Liver (tissue), 9 donors: Measurements from ENCODE around the gene NPAS1. TPM values are rescaled to one million over a fixed set of nuclear protein-coding genes. Genes with fewer than 3 reads are reported as not detected.

Source experiments
- DNase-seq: peaks from one replicate; pipeline ENCODE4 v3.0.0-alpha.2; 2017; ENCODE audit warnings: low spot score
- H3K27ac ChIP-seq, 2 donors: one replicate each; pipeline ENCODE4 v1.7.0; 2013; ENCODE audit warnings: inconsistent platforms in 2 of 2, low read length in 2 of 2, control low read depth in 1 of 2, low read depth in 1 of 2, mild to moderate bottlenecking in 1 of 2
- H3K27me3 ChIP-seq, 4 donors: one replicate each; pipeline versions ENCODE4 v1.6.1 to v1.7.0; 2013; ENCODE audit warnings: low read length in 3 of 4, inconsistent platforms in 1 of 4, mild to moderate bottlenecking in 1 of 4, moderate library complexity in 1 of 4; ENCODE audit not compliant: control insufficient read depth in 4 of 4, insufficient read depth in 4 of 4
- H3K36me3 ChIP-seq, 4 donors: one replicate each; pipeline versions ENCODE4 v1.6.1 to v1.7.0; 2013; ENCODE audit warnings: low read length in 3 of 4, mild to moderate bottlenecking in 3 of 4, low read depth in 1 of 4, moderate library complexity in 1 of 4; ENCODE audit not compliant: control insufficient read depth in 4 of 4, insufficient read depth in 3 of 4
- H3K4me1 ChIP-seq, 4 donors: one replicate each; pipeline versions ENCODE4 v1.6.1 to v1.7.0; 2013; ENCODE audit warnings: low read length in 3 of 4, mild to moderate bottlenecking in 3 of 4, moderate library complexity in 1 of 4; ENCODE audit not compliant: control insufficient read depth in 4 of 4, insufficient read depth in 4 of 4
- H3K4me3 ChIP-seq, 3 donors: one replicate each; pipeline versions ENCODE4 v1.6.1 to v1.7.0; 2013; ENCODE audit warnings: low read length in 3 of 3, control low read depth in 1 of 3, low read depth in 1 of 3, mild to moderate bottlenecking in 1 of 3
- H3K9ac ChIP-seq, 2 donors: one replicate each; pipeline ENCODE4 v1.7.0; 2013; ENCODE audit warnings: low read length in 2 of 2, mild to moderate bottlenecking in 2 of 2, moderate library complexity in 2 of 2, control low read depth in 1 of 2, low read depth in 1 of 2
- H3K9me3 ChIP-seq, 4 donors: one replicate each; pipeline versions ENCODE4 v1.6.1 to v1.7.0; 2013; ENCODE audit warnings: low read length in 3 of 4; ENCODE audit not compliant: control insufficient read depth in 4 of 4
- EGR1 ChIP-seq, 2 donors: IDR thresholded peaks; 2 replicates each; pipeline ENCODE4 v1.6.1; 2016 to 2018; ENCODE audit warnings: antibody characterized with exemption in 2 of 2, low read depth in 2 of 2
- FOXA1 ChIP-seq: IDR thresholded peaks from 2 replicates; pipeline ENCODE4 v1.6.1; 2016; ENCODE audit warnings: antibody characterized with exemption
- FOXA2 ChIP-seq: IDR thresholded peaks from 2 replicates; pipeline ENCODE4 v1.6.1; 2016; ENCODE audit warnings: antibody characterized with exemption
- GABPA ChIP-seq, 2 donors: IDR thresholded peaks in 1 of 2; conservative IDR thresholded peaks in 1 of 2; 2 replicates each; pipeline ENCODE4 v1.6.1; 2016; ENCODE audit warnings: antibody characterized with exemption in 2 of 2, mild to moderate bottlenecking in 1 of 2, moderate library complexity in 1 of 2
- HNF4A ChIP-seq, 2 donors: conservative IDR thresholded peaks; 2 replicates each; pipeline ENCODE4 v1.6.1; 2016; ENCODE audit warnings: antibody characterized with exemption in 2 of 2, mild to moderate bottlenecking in 2 of 2
- HNF4G ChIP-seq: IDR thresholded peaks from 2 replicates; pipeline ENCODE4 v1.6.1; 2016; ENCODE audit warnings: antibody characterized with exemption
- NR2F2 ChIP-seq: IDR thresholded peaks from 2 replicates; pipeline ENCODE4 v1.6.1; 2016; ENCODE audit warnings: antibody characterized with exemption
- RAD21 ChIP-seq, 2 donors: IDR thresholded peaks; 2 replicates each; pipeline ENCODE4 v1.6.1; 2016; ENCODE audit warnings: antibody characterized with exemption in 2 of 2, mild to moderate bottlenecking in 2 of 2
- RXRA ChIP-seq, 2 donors: IDR thresholded peaks; 2 replicates each; pipeline ENCODE4 v1.6.1; 2017 to 2018; ENCODE audit warnings: antibody characterized with exemption in 2 of 2, mild to moderate bottlenecking in 1 of 2
- SP1 ChIP-seq: IDR thresholded peaks from 2 replicates; pipeline ENCODE4 v1.6.1; 2018; ENCODE audit warnings: antibody characterized with exemption, mild to moderate bottlenecking
- TAF1 ChIP-seq: conservative IDR thresholded peaks from 2 replicates; pipeline ENCODE4 v1.6.1; 2016; ENCODE audit warnings: antibody characterized with exemption, mild to moderate bottlenecking
- YY1 ChIP-seq: IDR thresholded peaks from 2 replicates; pipeline ENCODE4 v1.6.1; 2016; ENCODE audit warnings: antibody characterized with exemption, mild to moderate bottlenecking
- WGBS: extraction: QIAGEN DNeasy Blood & Tissue Kit; methylation state at CpG from one replicate; pipeline ENCODE4 v1.1.7; 2013; 5-methylcytosine and 5-hydroxymethylcytosine counted together
- polyA plus RNA-seq, 2 donors: library from polyadenylated mRNA; stranded (reverse) in 1 of 2; unstranded in 1 of 2; fragments of 200-250 nt in 1 of 2; fragments of >200 nt in 1 of 2; fragmentation: Nextera tagmentation in 1 of 2; extraction: Ambion mirVana in 1 of 2; gene quantifications; one replicate each; pipeline versions ENCODE4 v1.2.1 to v1.2.3, GENCODE V29; 2013 to 2015
- total RNA-seq, 2 donors: library from RNA; depleted of rRNA; stranded (reverse); fragments of >200 nt; gene quantifications; one replicate each; pipeline ENCODE4 v1.2.3, GENCODE V29; 2014
- TF ChIP-seq, protein P1 (sequence below): IDR thresholded peaks from 2 replicates; pipeline ENCODE4 v1.6.1; 2016; ENCODE audit warnings: antibody characterized with exemption, mild to moderate bottlenecking
- TF ChIP-seq, protein P2 (sequence below): IDR thresholded peaks from 2 replicates; pipeline ENCODE4 v1.6.1; 2016; ENCODE audit warnings: antibody characterized with exemption
- TF ChIP-seq, protein P3 (sequence below): IDR thresholded peaks from 2 replicates; pipeline ENCODE4 v1.6.1; 2016; ENCODE audit warnings: antibody characterized with exemption
- TF ChIP-seq, protein P4 (sequence below): IDR thresholded peaks from 2 replicates; pipeline ENCODE4 v1.6.1; 2016; ENCODE audit warnings: antibody characterized with exemption
- donor health status: healthy.
- donor health status: healthy.
- donor health status: healthy.
- donor health status: healthy.
- donor health status: healthy.

NPAS1 gene
- total and polyA plus RNA-seq, 4 donors, result 0.22 TPM; not detected in 3

DNA sequence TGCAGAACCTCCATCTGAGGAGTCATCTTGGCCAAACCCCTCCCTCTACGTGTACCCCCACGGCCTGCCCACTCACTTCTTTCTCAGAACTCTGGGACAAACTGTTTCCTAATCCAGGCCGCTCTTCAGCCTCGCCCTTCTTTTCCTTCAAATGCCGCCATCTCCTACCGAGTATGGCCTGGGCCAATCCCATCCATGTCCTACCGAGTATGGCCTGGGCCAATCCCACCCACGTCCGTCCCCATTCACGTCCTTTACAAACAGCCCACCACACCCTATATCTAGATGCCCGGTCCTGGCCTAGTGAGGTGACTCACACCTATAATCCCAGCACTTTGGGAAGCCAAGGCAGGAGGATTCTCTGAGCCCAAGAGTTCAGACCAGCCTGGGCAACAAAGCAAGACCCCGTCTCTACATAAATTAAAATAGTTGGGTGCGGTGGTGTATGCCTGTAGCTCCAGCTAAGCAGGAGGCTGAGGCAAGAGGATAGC lies 27.7 kb downstream of the NPAS1 start:
- 88% methylated on average over 13 of the region's 13 CpGs for WGBS
- TF ChIP-seq YY1, result no peak
- no peak for TF ChIP-seq EGR1 (IDR thresholded peaks at IDR 0.05; ENCODE audit: low read depth in 2 of 2)
- TF ChIP-seq GABPA (IDR thresholded peaks at IDR 0.05 in 1 of 2, conservative IDR thresholded peaks at IDR 0.05 in 1 of 2), result no peak
- no peak for TF ChIP-seq SP1
- TF ChIP-seq FOXA1, result no peak
- no peak for TF ChIP-seq NR2F2
- TF ChIP-seq, protein P1, sequence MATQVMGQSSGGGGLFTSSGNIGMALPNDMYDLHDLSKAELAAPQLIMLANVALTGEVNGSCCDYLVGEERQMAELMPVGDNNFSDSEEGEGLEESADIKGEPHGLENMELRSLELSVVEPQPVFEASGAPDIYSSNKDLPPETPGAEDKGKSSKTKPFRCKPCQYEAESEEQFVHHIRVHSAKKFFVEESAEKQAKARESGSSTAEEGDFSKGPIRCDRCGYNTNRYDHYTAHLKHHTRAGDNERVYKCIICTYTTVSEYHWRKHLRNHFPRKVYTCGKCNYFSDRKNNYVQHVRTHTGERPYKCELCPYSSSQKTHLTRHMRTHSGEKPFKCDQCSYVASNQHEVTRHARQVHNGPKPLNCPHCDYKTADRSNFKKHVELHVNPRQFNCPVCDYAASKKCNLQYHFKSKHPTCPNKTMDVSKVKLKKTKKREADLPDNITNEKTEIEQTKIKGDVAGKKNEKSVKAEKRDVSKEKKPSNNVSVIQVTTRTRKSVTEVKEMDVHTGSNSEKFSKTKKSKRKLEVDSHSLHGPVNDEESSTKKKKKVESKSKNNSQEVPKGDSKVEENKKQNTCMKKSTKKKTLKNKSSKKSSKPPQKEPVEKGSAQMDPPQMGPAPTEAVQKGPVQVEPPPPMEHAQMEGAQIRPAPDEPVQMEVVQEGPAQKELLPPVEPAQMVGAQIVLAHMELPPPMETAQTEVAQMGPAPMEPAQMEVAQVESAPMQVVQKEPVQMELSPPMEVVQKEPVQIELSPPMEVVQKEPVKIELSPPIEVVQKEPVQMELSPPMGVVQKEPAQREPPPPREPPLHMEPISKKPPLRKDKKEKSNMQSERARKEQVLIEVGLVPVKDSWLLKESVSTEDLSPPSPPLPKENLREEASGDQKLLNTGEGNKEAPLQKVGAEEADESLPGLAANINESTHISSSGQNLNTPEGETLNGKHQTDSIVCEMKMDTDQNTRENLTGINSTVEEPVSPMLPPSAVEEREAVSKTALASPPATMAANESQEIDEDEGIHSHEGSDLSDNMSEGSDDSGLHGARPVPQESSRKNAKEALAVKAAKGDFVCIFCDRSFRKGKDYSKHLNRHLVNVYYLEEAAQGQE, result no peak
- TF ChIP-seq HNF4G, result no peak
- no peak for TF ChIP-seq HNF4A (conservative IDR thresholded peaks at IDR 0.05)
- TF ChIP-seq FOXA2, result no peak
- TF ChIP-seq, protein P2, sequence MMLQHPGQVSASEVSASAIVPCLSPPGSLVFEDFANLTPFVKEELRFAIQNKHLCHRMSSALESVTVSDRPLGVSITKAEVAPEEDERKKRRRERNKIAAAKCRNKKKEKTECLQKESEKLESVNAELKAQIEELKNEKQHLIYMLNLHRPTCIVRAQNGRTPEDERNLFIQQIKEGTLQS, result no peak
- TF ChIP-seq RAD21 (IDR thresholded peaks at IDR 0.05), result no peak
- TF ChIP-seq, protein P3, sequence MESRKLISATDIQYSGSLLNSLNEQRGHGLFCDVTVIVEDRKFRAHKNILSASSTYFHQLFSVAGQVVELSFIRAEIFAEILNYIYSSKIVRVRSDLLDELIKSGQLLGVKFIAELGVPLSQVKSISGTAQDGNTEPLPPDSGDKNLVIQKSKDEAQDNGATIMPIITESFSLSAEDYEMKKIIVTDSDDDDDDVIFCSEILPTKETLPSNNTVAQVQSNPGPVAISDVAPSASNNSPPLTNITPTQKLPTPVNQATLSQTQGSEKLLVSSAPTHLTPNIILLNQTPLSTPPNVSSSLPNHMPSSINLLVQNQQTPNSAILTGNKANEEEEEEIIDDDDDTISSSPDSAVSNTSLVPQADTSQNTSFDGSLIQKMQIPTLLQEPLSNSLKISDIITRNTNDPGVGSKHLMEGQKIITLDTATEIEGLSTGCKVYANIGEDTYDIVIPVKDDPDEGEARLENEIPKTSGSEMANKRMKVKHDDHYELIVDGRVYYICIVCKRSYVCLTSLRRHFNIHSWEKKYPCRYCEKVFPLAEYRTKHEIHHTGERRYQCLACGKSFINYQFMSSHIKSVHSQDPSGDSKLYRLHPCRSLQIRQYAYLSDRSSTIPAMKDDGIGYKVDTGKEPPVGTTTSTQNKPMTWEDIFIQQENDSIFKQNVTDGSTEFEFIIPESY, result no peak
- TF ChIP-seq TAF1, result no peak
- no peak for TF ChIP-seq RXRA (IDR thresholded peaks at IDR 0.05)
- Histone ChIP-seq H3K4me3 (peak overlapping the region in 2 of 3 donors; percentile 81 to 87), H3K9me3 (no peaks in the 10 kb centered on the region), H3K9ac (no peak overlapping the region), H3K27me3 (no peaks in the 10 kb centered on the region), H3K27ac (no peak overlapping the region), H3K4me1 (peaks cover 0 to 12% (median 9%) of the 10 kb centered on the region in 4 donors), H3K36me3 (no peaks in the 10 kb centered on the region)
- DNase-seq, result no peak

DNA sequence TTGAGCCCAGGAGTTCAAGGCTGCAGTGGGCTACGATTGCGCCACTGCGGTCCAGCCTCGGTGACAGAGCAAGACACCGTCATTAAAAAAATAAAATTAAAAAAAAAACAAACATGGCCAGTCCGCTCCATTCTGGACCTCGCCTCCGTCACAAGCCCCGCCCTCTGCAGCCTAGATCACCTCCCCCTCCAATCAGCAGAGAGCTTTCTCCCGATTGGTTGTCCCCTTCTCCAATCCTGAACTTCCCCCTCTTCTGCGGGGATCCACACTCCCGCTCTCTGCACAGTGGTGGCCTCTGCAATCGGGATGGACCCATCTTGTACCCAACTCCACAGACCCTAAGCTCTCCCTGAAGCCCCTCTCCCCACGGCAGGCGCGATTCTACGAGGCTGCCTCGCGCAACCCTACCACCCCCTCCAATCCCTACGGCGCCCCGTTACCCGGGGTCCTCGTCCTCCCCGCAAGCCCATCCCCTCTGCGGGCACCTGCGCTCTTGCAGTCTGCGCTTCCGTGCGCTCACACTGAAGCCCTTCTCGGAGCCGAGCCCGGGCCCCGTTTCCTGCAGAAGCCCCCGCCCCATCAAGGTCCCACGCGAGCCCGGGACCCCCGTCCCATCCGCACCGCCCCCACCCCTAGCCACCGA lies 28.2 kb downstream of the NPAS1 start:
- DNase-seq, result peak; percentile 73
- TF ChIP-seq, protein P4, sequence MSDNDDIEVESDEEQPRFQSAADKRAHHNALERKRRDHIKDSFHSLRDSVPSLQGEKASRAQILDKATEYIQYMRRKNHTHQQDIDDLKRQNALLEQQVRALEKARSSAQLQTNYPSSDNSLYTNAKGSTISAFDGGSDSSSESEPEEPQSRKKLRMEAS, result no peak
- TF ChIP-seq RXRA (IDR thresholded peaks at IDR 0.05), result no peak
- TF ChIP-seq, protein P3, result no peak
- TF ChIP-seq SP1, result peak; percentile 62
- TF ChIP-seq YY1, result no peak
- TF ChIP-seq FOXA2, result no peak
- no peaks in the 10 kb centered on the region for H3K36me3 ChIP-seq
- H3K9me3 ChIP-seq, result no peaks in the 10 kb centered on the region
- H3K27ac ChIP-seq, result peak overlapping the region; percentile 20 to 57
- peak overlapping the region; percentile 75 to 87 (median 81) for H3K4me3 ChIP-seq
- peak overlapping the region in 1 of 2 donors; percentile 54 for H3K9ac ChIP-seq
- WGBS, result 4% methylated on average over 42 of the region's 42 CpGs
- peaks cover 0 to 12% (median 9%) of the 10 kb centered on the region in 4 donors for H3K4me1 ChIP-seq
- H3K27me3 ChIP-seq, result no peaks in the 10 kb centered on the region
